Activated CD4-positive, alpha-beta T cell treated with anti-CD3 and anti-CD28 coated beads, Interleukin-2, amount 10 ng/mL, durations not matched to agents 7 days and 5 days (primary cell): ENCODE measurements around the gene LIFR. TPM values are rescaled to one million over a fixed set of nuclear protein-coding genes. Genes with fewer than 3 reads are reported as not detected.

Experiments
- CTCF ChIA-PET: fragments of 350-600 bp; sonication (Branson Sonifier 250); formaldehyde crosslinking; loops from one replicate; lab custom pipeline; 2021; ENCODE audit warnings: antibody characterized with exemption; lab: Charles Lee
- POLR2A ChIA-PET: fragments of 350-600 bp; sonication (Branson Sonifier 250); formaldehyde crosslinking; loops from one replicate; lab custom pipeline; 2021; ENCODE audit warnings: antibody characterized with exemption; lab: Charles Lee
- DNase-seq: peaks from one replicate; pipeline ENCODE4 v3.0.0-alpha.2; 2020
- H3K27ac Mint-ChIP-seq: one replicate; pipeline ENCODE4 v1.8.0; 2021; ENCODE audit warnings: mild to moderate bottlenecking, moderate library complexity, mixed read lengths
- H3K27me3 Mint-ChIP-seq: one replicate; pipeline ENCODE4 v1.8.0; 2021; ENCODE audit warnings: mixed read lengths
- H3K36me3 Mint-ChIP-seq: one replicate; pipeline ENCODE4 v1.8.0; 2021; ENCODE audit warnings: low read depth, mixed read lengths
- H3K4me1 Mint-ChIP-seq: one replicate; pipeline ENCODE4 v1.8.0; 2021; ENCODE audit warnings: mixed read lengths
- H3K4me3 Mint-ChIP-seq: one replicate; pipeline ENCODE4 v1.8.0; 2021; ENCODE audit warnings: mild to moderate bottlenecking, moderate library complexity, mixed read lengths
- H3K9me3 Mint-ChIP-seq: one replicate; pipeline ENCODE4 v1.8.0; 2021; ENCODE audit warnings: mixed read lengths
- total RNA-seq, 2 experiments: library from RNA; stranded (reverse); gene quantifications; one replicate each; pipeline ENCODE4 v1.2.3, GENCODE V29; 2021

The LIFR gene
- total RNA-seq, 2 experiments from 2014 or later, result 0.12 TPM; not detected in 1

GRCh38 chr5:38462976-38463633 is 93.3 kb downstream of the LIFR start:
- H3K36me3 Mint-ChIP-seq, result no peaks in the 10 kb centered on the region

GRCh38 chr5:38458174-38458573 is 98.3 kb downstream of the LIFR start:
- Mint-ChIP-seq H3K27ac (no peak overlapping the region), H3K9me3 (no peaks in the 10 kb centered on the region), H3K4me3 (no peak overlapping the region), H3K27me3 (peaks cover 71% of the 10 kb centered on the region), H3K4me1 (peaks cover 15% of the 10 kb centered on the region), H3K36me3 (no peaks in the 10 kb centered on the region)
- CTCF ChIA-PET, result interaction anchor here (1.4 kb wide), 1 partner anchor 16 kb away, joined by 3 read pairs; no protein-coding TSS in a partner anchor
- DNase-seq, result no peak
- POLR2A ChIA-PET, result no interaction called here

More at GRCh38 chr5:38462976-38463633, 93.3 kb downstream of the LIFR start:
- Mint-ChIP-seq H3K4me1 (no peaks in the 10 kb centered on the region), H3K4me3 (no peak overlapping the region), H3K9me3 (no peaks in the 10 kb centered on the region), H3K27me3 (peaks cover 39% of the 10 kb centered on the region), H3K27ac (no peak overlapping the region)
- DNase-seq, result no peak
- ChIA-PET CTCF (interaction anchor here (1.6 to 2.6 kb wide), 2 partner anchors 10 to 21 kb away, joined by 4 to 11 read pairs; no protein-coding TSS in a partner anchor), POLR2A (no interaction called here)

GRCh38 chr5:38456657-38457399 is 99.6 kb downstream of the LIFR start:
- no peaks in the 10 kb centered on the region for H3K9me3 Mint-ChIP-seq
- no peaks in the 10 kb centered on the region for H3K36me3 Mint-ChIP-seq
- H3K27me3 Mint-ChIP-seq, result peaks cover 70% of the 10 kb centered on the region
- ChIA-PET CTCF (no interaction called here), POLR2A (no interaction called here)
- H3K4me1 Mint-ChIP-seq, result peaks cover 24% of the 10 kb centered on the region
- no peak overlapping the region for H3K27ac Mint-ChIP-seq
- no peak overlapping the region for H3K4me3 Mint-ChIP-seq
- no peak for DNase-seq

GRCh38 chr5:38455796-38456330 is 100.6 kb downstream of the LIFR start:
- H3K27ac Mint-ChIP-seq, result no peak overlapping the region
- peaks cover 24% of the 10 kb centered on the region for H3K4me1 Mint-ChIP-seq
- POLR2A ChIA-PET, result no interaction called here
- CTCF ChIA-PET, result interaction anchor here (0.5 to 1.5 kb wide), 2 partner anchors 12 to 393 kb away, joined by 4 to 6 read pairs; no protein-coding TSS in a partner anchor
- H3K36me3 Mint-ChIP-seq, result no peaks in the 10 kb centered on the region
- H3K27me3 Mint-ChIP-seq, result peaks cover 73% of the 10 kb centered on the region
- H3K4me3 Mint-ChIP-seq, result no peak overlapping the region
- H3K9me3 Mint-ChIP-seq, result no peaks in the 10 kb centered on the region
- no peak for DNase-seq

- no peak for DNase-seq
- Mint-ChIP-seq H3K27ac (peak overlapping the region; percentile 55), H3K4me3 (no peak overlapping the region), H3K4me1 (peaks cover 24% of the 10 kb centered on the region), H3K36me3 (no peaks in the 10 kb centered on the region), H3K27me3 (peaks cover 76% of the 10 kb centered on the region), H3K9me3 (no peaks in the 10 kb centered on the region)
- ChIA-PET POLR2A (interaction anchor here (0.5 kb wide), 1 partner anchor 23 kb away, joined by 7 read pairs; no protein-coding TSS in a partner anchor), CTCF (interaction anchor here (0.9 to 3.2 kb wide), 4 partner anchors 9 to 14 kb away, joined by 3 to 29 read pairs (median 4); no protein-coding TSS in a partner anchor)
These were observed 102.5 kb downstream of the LIFR start for GRCh38 chr5:38453921-38454320.

- H3K36me3 Mint-ChIP-seq, result no peaks in the 10 kb centered on the region
- CTCF ChIA-PET, result interaction anchor here (0.9 to 3.2 kb wide), 6 partner anchors 9 to 764 kb away, joined by 3 to 29 read pairs (median 4); no protein-coding TSS in a partner anchor
- peaks cover 77% of the 10 kb centered on the region for H3K27me3 Mint-ChIP-seq
- peak; percentile 81 for DNase-seq
- no peaks in the 10 kb centered on the region for H3K9me3 Mint-ChIP-seq
- peaks cover 24% of the 10 kb centered on the region for H3K4me1 Mint-ChIP-seq
- no peak overlapping the region for H3K4me3 Mint-ChIP-seq
- H3K27ac Mint-ChIP-seq, result peak overlapping the region; percentile 55
- POLR2A ChIA-PET, result interaction anchor here (0.5 kb wide), 1 partner anchor 23 kb away, joined by 7 read pairs; no protein-coding TSS in a partner anchor
These were observed 102.9 kb downstream of the LIFR start for GRCh38 chr5:38453506-38453905.

GRCh38 chr5:38452201-38452600 is 104.2 kb downstream of the LIFR start:
- no peaks in the 10 kb centered on the region for H3K36me3 Mint-ChIP-seq

GRCh38 chr5:38451074-38451725 is 105.2 kb downstream of the LIFR start:
- H3K9me3 Mint-ChIP-seq, result no peaks in the 10 kb centered on the region
- H3K36me3 Mint-ChIP-seq, result no peaks in the 10 kb centered on the region
- no peak overlapping the region for H3K27ac Mint-ChIP-seq
- ChIA-PET POLR2A (no interaction called here), CTCF (interaction anchor here (3.2 kb wide), 1 partner anchor 10 kb away, joined by 29 read pairs; no protein-coding TSS in a partner anchor)
- no peak for DNase-seq
- H3K4me3 Mint-ChIP-seq, result no peak overlapping the region
- H3K4me1 Mint-ChIP-seq, result peaks cover 24% of the 10 kb centered on the region
- peaks cover 75% of the 10 kb centered on the region for H3K27me3 Mint-ChIP-seq

More at GRCh38 chr5:38452201-38452600, 104.2 kb downstream of the LIFR start:
- no peak overlapping the region for H3K27ac Mint-ChIP-seq
- CTCF ChIA-PET, result interaction anchor here (3.2 kb wide), 1 partner anchor 11 kb away, joined by 29 read pairs; no protein-coding TSS in a partner anchor
- peaks cover 75% of the 10 kb centered on the region for H3K27me3 Mint-ChIP-seq
- no peaks in the 10 kb centered on the region for H3K9me3 Mint-ChIP-seq
- H3K4me1 Mint-ChIP-seq, result peaks cover 24% of the 10 kb centered on the region
- POLR2A ChIA-PET, result no interaction called here
- H3K4me3 Mint-ChIP-seq, result no peak overlapping the region
- DNase-seq, result no peak

GRCh38 chr5:38450627-38451026 is 105.8 kb downstream of the LIFR start:
- no peaks in the 10 kb centered on the region for H3K36me3 Mint-ChIP-seq
- peaks cover 73% of the 10 kb centered on the region for H3K27me3 Mint-ChIP-seq

GRCh38 chr5:38448568-38449350 is 107.7 kb downstream of the LIFR start:
- Mint-ChIP-seq H3K4me1 (peaks cover 16% of the 10 kb centered on the region), H3K27me3 (peaks cover 74% of the 10 kb centered on the region), H3K4me3 (no peak overlapping the region), H3K27ac (no peak overlapping the region), H3K9me3 (no peaks in the 10 kb centered on the region), H3K36me3 (no peaks in the 10 kb centered on the region)
- ChIA-PET POLR2A (no interaction called here), CTCF (interaction anchor here (1.3 to 1.6 kb wide), 2 partner anchors 20 to 361 kb away, joined by 4 to 5 read pairs; no protein-coding TSS in a partner anchor)
- DNase-seq, result no peak

More at GRCh38 chr5:38450627-38451026, 105.8 kb downstream of the LIFR start:
- no peak overlapping the region for H3K4me3 Mint-ChIP-seq
- ChIA-PET POLR2A (no interaction called here), CTCF (interaction anchor here (1.5 kb wide), 1 partner anchor 9 kb away, joined by 6 read pairs; no protein-coding TSS in a partner anchor)
- H3K4me1 Mint-ChIP-seq, result peaks cover 24% of the 10 kb centered on the region
- no peaks in the 10 kb centered on the region for H3K9me3 Mint-ChIP-seq
- no peak overlapping the region for H3K27ac Mint-ChIP-seq
- DNase-seq, result no peak

- Mint-ChIP-seq H3K4me3 (no peak overlapping the region), H3K4me1 (peaks cover 6% of the 10 kb centered on the region), H3K27me3 (peaks cover 77% of the 10 kb centered on the region), H3K9me3 (no peaks in the 10 kb centered on the region), H3K27ac (no peak overlapping the region), H3K36me3 (no peaks in the 10 kb centered on the region)
- CTCF ChIA-PET, result interaction anchor here (0.6 to 1.6 kb wide), 6 partner anchors 21 to 1783 kb away, joined by 3 to 5 read pairs (median 4); no protein-coding TSS in a partner anchor
- DNase-seq, result no peak
- POLR2A ChIA-PET, result interaction anchor here (0.7 kb wide), 1 partner anchor 261 kb away, joined by 4 read pairs; no protein-coding TSS in a partner anchor
These were observed 108.7 kb downstream of the LIFR start for GRCh38 chr5:38447786-38448185.
